Type B pancreatic cell (in vitro differentiated cells): ENCODE results near the gene PDE1C. TPM values are rescaled to one million over a fixed set of nuclear protein-coding genes. Genes with fewer than 3 reads are reported as not detected.

Experiments used
- DNase-seq: peaks from one replicate; pipeline ENCODE4 v3.0.0; 2021; ENCODE audit warnings: mixed read lengths; ENCODE audit not compliant: unreplicated experiment; ENCODE audit errors: extremely low spot score
- H3K27ac Mint-ChIP-seq: 2 replicates; pipeline ENCODE4 v1.8.0; 2021; ENCODE audit warnings: mild to moderate bottlenecking, mixed read lengths
- H3K27me3 Mint-ChIP-seq: 2 replicates; pipeline ENCODE4 v1.8.0; 2021; ENCODE audit warnings: mixed read lengths
- H3K36me3 Mint-ChIP-seq: 2 replicates; pipeline ENCODE4 v1.8.0; 2021; ENCODE audit warnings: mixed read lengths
- H3K4me1 Mint-ChIP-seq: one replicate; pipeline ENCODE4 v1.8.0; 2021; ENCODE audit warnings: mixed read lengths; ENCODE audit not compliant: unreplicated experiment
- H3K4me3 Mint-ChIP-seq: 2 replicates; pipeline ENCODE4 v1.8.0; 2021; ENCODE audit warnings: mild to moderate bottlenecking, mixed read lengths
- H3K9me3 Mint-ChIP-seq: 2 replicates; pipeline ENCODE4 v1.8.0; 2021; ENCODE audit warnings: mixed read lengths
- total RNA-seq: library from RNA; stranded (reverse); gene quantifications from 2 replicates; pipeline ENCODE4 v1.2.1, GENCODE V29; 2021; ENCODE audit warnings: low replicate concordance
- TF ChIP-seq, protein P1 (sequence below): fragments of 200-600 bp; sonication (generic); conservative IDR thresholded peaks from 2 replicates; pipeline ENCODE4 v1.5.0; 2021; ENCODE audit warnings: antibody characterized with exemption, mild to moderate bottlenecking

The PDE1C gene
- total RNA-seq, 1 donor from 2014 or later = 8.5 TPM

DNA sequence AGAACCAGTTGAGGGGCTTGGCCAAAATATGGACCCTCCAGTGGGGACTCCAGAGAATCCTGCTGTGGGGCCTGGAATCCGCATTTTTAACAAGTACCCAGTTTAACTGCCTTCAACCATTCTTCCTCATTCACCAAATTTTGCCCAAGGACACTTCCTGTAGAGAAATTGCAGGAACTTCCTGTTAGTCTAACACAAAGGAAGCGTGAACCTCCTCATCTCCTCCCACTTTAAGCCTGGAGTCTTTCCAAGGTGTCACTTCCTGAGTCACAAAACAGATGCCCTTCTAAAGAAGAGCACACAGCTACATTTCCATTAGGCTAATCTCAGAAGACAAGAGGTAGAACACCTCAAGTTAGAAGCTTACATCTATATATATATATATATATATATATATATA, 194.8 kb downstream of the PDE1C start:
- Mint-ChIP-seq H3K4me3 (no peak overlapping the region), H3K36me3 (peaks cover 5% of the 10 kb centered on the region), H3K27me3 (no peaks in the 10 kb centered on the region), H3K27ac (no peak overlapping the region), H3K9me3 (peaks cover 5% of the 10 kb centered on the region), H3K4me1 (no peaks in the 10 kb centered on the region)
- no peak for DNase-seq
- TF ChIP-seq, protein P1, sequence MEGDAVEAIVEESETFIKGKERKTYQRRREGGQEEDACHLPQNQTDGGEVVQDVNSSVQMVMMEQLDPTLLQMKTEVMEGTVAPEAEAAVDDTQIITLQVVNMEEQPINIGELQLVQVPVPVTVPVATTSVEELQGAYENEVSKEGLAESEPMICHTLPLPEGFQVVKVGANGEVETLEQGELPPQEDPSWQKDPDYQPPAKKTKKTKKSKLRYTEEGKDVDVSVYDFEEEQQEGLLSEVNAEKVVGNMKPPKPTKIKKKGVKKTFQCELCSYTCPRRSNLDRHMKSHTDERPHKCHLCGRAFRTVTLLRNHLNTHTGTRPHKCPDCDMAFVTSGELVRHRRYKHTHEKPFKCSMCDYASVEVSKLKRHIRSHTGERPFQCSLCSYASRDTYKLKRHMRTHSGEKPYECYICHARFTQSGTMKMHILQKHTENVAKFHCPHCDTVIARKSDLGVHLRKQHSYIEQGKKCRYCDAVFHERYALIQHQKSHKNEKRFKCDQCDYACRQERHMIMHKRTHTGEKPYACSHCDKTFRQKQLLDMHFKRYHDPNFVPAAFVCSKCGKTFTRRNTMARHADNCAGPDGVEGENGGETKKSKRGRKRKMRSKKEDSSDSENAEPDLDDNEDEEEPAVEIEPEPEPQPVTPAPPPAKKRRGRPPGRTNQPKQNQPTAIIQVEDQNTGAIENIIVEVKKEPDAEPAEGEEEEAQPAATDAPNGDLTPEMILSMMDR = no peak

- Mint-ChIP-seq H3K4me3 (no peak overlapping the region), H3K4me1 (no peaks in the 10 kb centered on the region), H3K9me3 (peaks cover 5% of the 10 kb centered on the region), H3K27ac (no peak overlapping the region), H3K36me3 (peaks cover 5% of the 10 kb centered on the region), H3K27me3 (no peaks in the 10 kb centered on the region)
- DNase-seq = no peak
- TF ChIP-seq, protein P1 = no peak
Measured at GRCh38 chr7:31874631-31875386, 195.4 kb downstream of the PDE1C start.

GRCh38 chr7:31873816-31874597, 196.2 kb downstream of the PDE1C start:
- Mint-ChIP-seq H3K36me3 (peaks cover 5% of the 10 kb centered on the region), H3K4me3 (no peak overlapping the region), H3K4me1 (no peaks in the 10 kb centered on the region), H3K27ac (no peak overlapping the region), H3K27me3 (no peaks in the 10 kb centered on the region), H3K9me3 (peaks cover 5% of the 10 kb centered on the region)
- DNase-seq = no peak
- TF ChIP-seq, protein P1 = no peak

DNA sequence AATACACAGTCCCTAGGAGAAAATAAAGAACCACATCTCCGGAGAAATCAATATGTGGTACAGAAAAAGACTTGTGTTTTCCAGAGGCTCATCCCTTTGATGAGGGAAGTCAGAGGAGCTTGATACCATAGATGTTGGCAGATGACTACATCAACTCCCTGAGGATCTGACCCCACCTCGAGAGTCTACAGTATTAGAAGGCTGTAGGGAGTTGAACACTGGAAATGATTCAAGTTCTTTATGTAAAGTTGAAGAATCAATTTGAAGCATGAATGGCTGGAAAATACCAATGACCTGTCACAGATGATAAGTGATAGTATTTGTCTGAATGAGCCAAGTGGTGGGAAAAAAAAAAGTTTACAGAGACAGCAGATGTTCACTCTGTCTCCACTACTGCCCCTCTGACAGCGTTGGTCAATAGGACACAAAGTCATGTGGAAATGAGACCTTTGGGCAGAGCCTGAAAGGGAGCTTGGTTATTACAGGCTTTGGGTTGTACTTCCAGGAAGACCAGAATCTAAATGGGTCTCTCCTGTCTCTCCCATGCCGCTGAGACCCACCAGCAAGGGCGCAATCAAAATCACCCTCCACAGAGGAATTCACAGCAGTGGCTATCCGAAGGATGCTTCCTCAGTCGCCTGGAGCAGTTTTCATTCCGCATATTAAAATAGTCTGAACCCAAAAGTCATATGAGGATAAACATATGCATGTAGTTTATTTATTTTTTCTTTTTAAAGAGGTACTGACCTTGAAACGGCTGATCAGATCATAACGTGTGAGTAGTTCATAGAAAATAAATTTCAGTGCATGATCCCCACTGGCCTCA, 197.4 kb downstream of the PDE1C start:
- H3K27ac Mint-ChIP-seq = no peak overlapping the region
- no peak overlapping the region for H3K4me3 Mint-ChIP-seq
- H3K4me1 Mint-ChIP-seq = no peaks in the 10 kb centered on the region
- peaks cover 5% of the 10 kb centered on the region for H3K36me3 Mint-ChIP-seq
- no peaks in the 10 kb centered on the region for H3K27me3 Mint-ChIP-seq
- DNase-seq = no peak
- H3K9me3 Mint-ChIP-seq = peaks cover 8% of the 10 kb centered on the region
- TF ChIP-seq, protein P1 = no peak

- no peaks in the 10 kb centered on the region for H3K36me3 Mint-ChIP-seq
- H3K4me1 Mint-ChIP-seq = no peaks in the 10 kb centered on the region
- H3K27me3 Mint-ChIP-seq = no peaks in the 10 kb centered on the region
- H3K9me3 Mint-ChIP-seq = peaks cover 5% of the 10 kb centered on the region
- no peak overlapping the region for H3K4me3 Mint-ChIP-seq
- H3K27ac Mint-ChIP-seq = no peak overlapping the region
- TF ChIP-seq, protein P1 = no peak
- DNase-seq = no peak
Measured at GRCh38 chr7:31864646-31865045, 205.6 kb downstream of the PDE1C start.
